ENCODE data around the gene GALNT14. TPM values are rescaled to one million over a fixed set of nuclear protein-coding genes. Genes with fewer than 3 reads are reported as not detected.
A peak's percentile ranks its signal among the peaks of the same experiment; 100 is the strongest.
"Not testable (repeated sequence)": the region's sequence is repeated elsewhere in the genome, so short reads cannot be mapped to it uniquely, and the experiment has no call there.

The GALNT14 gene
- total and polyA plus RNA-seq, 5 donors from 2014 or later, result not detected

DNA sequence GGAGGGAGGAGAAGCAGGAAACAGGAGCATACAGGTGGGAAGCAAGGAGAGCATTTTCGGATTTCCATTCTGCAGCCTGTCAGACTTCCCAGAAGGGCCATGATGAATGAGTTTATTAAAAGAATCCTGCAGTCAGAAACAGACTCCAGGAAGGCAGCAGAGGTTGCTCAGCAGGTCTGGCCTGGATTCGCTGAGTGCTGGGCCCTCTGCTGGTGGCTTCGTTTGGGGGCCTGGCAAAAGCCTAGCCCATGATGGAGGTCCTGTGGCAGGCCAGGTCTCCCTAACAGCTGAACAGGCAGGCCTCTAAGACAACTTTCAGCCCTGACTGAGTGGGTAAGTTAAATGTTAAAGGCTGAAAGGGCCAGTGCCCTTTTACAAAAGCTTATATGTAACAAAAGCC is 222.8 kb downstream of the GALNT14 start:
- Histone ChIP-seq H3K4me3 (ENCODE audit: low read depth, low read length) (no peak overlapping the region), H3K9me3 (ENCODE audit: control insufficient read depth in 2 of 2, low read length in 2 of 2) (no peaks in the 10 kb centered on the region), H3K27me3 (ENCODE audit: control insufficient read depth, insufficient read depth, low read length) (no peaks in the 10 kb centered on the region), H3K4me1 (ENCODE audit: control insufficient read depth, insufficient read depth, low read length, poor library complexity, severe bottlenecking) (no peaks in the 10 kb centered on the region), H3K36me3 (ENCODE audit: control insufficient read depth, insufficient read depth, low read length) (no peaks in the 10 kb centered on the region), H3K27ac (ENCODE audit: insufficient read depth, low read length, poor library complexity, severe bottlenecking) (no peak overlapping the region)
- Mint-ChIP-seq H3K4me1 (no peaks in the 10 kb centered on the region), H3K27me3 (peaks cover 5% of the 10 kb centered on the region), H3K36me3 (no peaks in the 10 kb centered on the region), H3K4me3 (no peak overlapping the region), H3K27ac (no peak overlapping the region), H3K9me3 (peaks cover 0 to 2% (median 0%) of the 10 kb centered on the region in 7 donors)
- ATAC-seq (ENCODE audit: low read depth in 2 of 2) (no peak), DNase-seq (peak in 1 of 3 donors; percentile 9)

DNA sequence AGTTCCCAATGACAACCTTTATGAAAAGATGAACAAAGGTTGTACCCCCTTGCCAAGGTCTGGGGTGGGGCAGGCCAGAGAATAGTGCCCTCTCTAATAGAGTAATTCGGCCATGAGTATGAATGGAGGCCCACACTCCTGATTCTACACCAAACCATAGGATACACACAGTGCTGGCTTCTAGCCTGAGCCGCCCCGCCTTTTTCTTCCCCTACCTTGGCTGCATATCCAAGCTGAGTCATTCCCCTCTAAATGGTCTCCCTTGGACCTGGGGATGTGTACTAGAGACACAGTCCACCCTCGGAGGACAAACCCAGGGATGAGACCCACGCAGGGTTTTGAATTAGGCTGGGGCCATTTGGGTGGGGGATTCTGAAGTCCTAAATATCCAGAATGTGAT is 223.8 kb downstream of the GALNT14 start:
- Histone ChIP-seq H3K4me1 (ENCODE audit: control insufficient read depth, insufficient read depth, low read length, poor library complexity, severe bottlenecking) (no peaks in the 10 kb centered on the region), H3K27me3 (ENCODE audit: control insufficient read depth, insufficient read depth, low read length) (no peaks in the 10 kb centered on the region), H3K4me3 (ENCODE audit: low read depth, low read length) (no peak overlapping the region), H3K9me3 (ENCODE audit: control insufficient read depth in 2 of 2, low read length in 2 of 2) (no peaks in the 10 kb centered on the region), H3K36me3 (ENCODE audit: control insufficient read depth, insufficient read depth, low read length) (no peaks in the 10 kb centered on the region), H3K27ac (ENCODE audit: insufficient read depth, low read length, poor library complexity, severe bottlenecking) (no peak overlapping the region)
- Mint-ChIP-seq H3K27me3 (peaks cover 5% of the 10 kb centered on the region), H3K36me3 (no peaks in the 10 kb centered on the region), H3K4me1 (no peaks in the 10 kb centered on the region), H3K4me3 (no peak overlapping the region), H3K27ac (no peak overlapping the region), H3K9me3 (peaks cover 0 to 2% (median 0%) of the 10 kb centered on the region in 7 donors)
- no peak for ATAC-seq (ENCODE audit: low read depth in 2 of 2)
- DNase-seq, result no peak

DNA sequence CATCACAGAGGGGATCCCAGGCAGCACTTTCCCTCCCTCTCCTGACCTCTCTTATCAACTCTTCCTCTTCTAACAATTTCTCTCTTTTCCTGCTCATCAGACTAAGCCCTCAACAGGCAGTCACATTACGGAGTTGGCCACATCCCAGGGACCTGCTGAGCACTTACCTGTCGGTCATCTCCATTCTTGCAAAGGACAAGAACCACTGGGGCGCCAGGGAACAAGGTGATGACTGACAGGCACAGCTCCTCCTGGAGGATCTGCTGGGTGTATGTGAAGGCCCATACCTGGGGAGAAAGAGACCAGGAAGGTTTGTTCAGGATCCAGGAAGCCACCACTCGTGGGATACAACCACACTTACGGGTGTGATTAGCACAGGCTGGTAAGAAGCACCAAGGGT is 226.2 kb downstream of the GALNT14 start:
- H3K4me1 Mint-ChIP-seq, result no peaks in the 10 kb centered on the region
- no peaks in the 10 kb centered on the region for H3K27me3 ChIP-seq (ENCODE audit: control insufficient read depth, insufficient read depth, low read length)
- no peaks in the 10 kb centered on the region for H3K36me3 Mint-ChIP-seq
- ATAC-seq (ENCODE audit: low read depth in 2 of 2), result no peak
- H3K27me3 Mint-ChIP-seq, result peaks cover 5% of the 10 kb centered on the region
- H3K27ac Mint-ChIP-seq, result no peak overlapping the region
- no peaks in the 10 kb centered on the region for H3K36me3 ChIP-seq (ENCODE audit: control insufficient read depth, insufficient read depth, low read length)
- no peaks in the 10 kb centered on the region for H3K4me1 ChIP-seq (ENCODE audit: control insufficient read depth, insufficient read depth, low read length, poor library complexity, severe bottlenecking)
- no peaks in the 10 kb centered on the region for H3K9me3 ChIP-seq (ENCODE audit: control insufficient read depth in 2 of 2, low read length in 2 of 2)
- H3K4me3 Mint-ChIP-seq, result no peak overlapping the region
- H3K27ac ChIP-seq (ENCODE audit: insufficient read depth, low read length, poor library complexity, severe bottlenecking), result no peak overlapping the region
- no peak for DNase-seq
- H3K9me3 Mint-ChIP-seq, result peaks cover 0 to 2% (median 0%) of the 10 kb centered on the region in 7 donors
- no peak overlapping the region for H3K4me3 ChIP-seq (ENCODE audit: low read depth, low read length)

DNA sequence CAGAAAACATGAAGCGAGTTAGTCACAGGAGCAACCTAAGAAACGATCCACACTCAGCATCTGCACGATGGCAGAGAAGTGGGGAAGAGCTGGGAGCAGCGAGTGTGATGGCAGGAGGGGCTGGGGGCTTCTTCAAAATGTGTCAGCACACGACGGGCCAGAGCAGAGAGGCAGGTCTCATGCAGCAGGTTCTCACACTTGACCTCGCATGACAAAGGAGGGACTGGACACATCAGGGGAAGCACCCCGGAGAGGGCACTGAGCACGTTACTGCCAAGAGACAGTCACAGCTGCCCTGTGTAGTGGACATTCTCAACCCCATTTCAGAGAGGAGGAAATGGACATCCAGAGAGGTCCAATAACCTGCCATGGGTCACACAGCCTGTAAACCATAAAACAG is 226.9 kb downstream of the GALNT14 start:
- no peak overlapping the region for H3K4me3 Mint-ChIP-seq
- H3K4me1 Mint-ChIP-seq, result no peaks in the 10 kb centered on the region
- DNase-seq (no peak), ATAC-seq (ENCODE audit: low read depth in 2 of 2) (no peak)
- peaks cover 0 to 2% (median 0%) of the 10 kb centered on the region in 7 donors for H3K9me3 Mint-ChIP-seq
- Histone ChIP-seq H3K4me1 (ENCODE audit: control insufficient read depth, insufficient read depth, low read length, poor library complexity, severe bottlenecking) (no peaks in the 10 kb centered on the region), H3K9me3 (ENCODE audit: control insufficient read depth in 2 of 2, low read length in 2 of 2) (no peaks in the 10 kb centered on the region), H3K27me3 (ENCODE audit: control insufficient read depth, insufficient read depth, low read length) (no peaks in the 10 kb centered on the region), H3K36me3 (ENCODE audit: control insufficient read depth, insufficient read depth, low read length) (no peaks in the 10 kb centered on the region), H3K4me3 (ENCODE audit: low read depth, low read length) (no peak overlapping the region), H3K27ac (ENCODE audit: insufficient read depth, low read length, poor library complexity, severe bottlenecking) (no peak overlapping the region)
- peaks cover 5% of the 10 kb centered on the region for H3K27me3 Mint-ChIP-seq
- no peaks in the 10 kb centered on the region for H3K36me3 Mint-ChIP-seq
- no peak overlapping the region for H3K27ac Mint-ChIP-seq

DNA sequence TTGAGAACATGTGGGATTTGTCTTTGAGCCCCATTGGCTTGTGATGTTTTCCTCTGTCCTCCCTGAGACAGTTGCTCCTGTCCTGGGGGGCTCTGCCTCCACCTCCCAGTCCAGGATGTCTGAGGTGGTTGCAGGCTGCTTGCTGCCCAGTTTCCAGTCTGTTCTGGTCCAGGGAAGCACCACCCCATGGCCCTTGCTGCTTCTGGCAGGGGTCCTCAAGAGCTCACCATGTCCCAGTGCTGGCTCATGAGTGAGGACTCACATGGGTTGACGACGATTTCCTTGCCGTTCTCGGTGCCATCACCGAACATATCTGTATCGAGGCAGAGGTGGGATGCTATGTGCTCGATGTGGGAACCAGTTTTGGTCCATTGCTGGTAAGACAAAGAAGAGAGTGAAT is 227.6 kb downstream of the GALNT14 start:
- Histone ChIP-seq H3K27me3 (ENCODE audit: control insufficient read depth, insufficient read depth, low read length) (no peaks in the 10 kb centered on the region), H3K4me3 (ENCODE audit: low read depth, low read length) (no peak overlapping the region), H3K27ac (ENCODE audit: insufficient read depth, low read length, poor library complexity, severe bottlenecking) (no peak overlapping the region), H3K4me1 (ENCODE audit: control insufficient read depth, insufficient read depth, low read length, poor library complexity, severe bottlenecking) (no peaks in the 10 kb centered on the region), H3K36me3 (ENCODE audit: control insufficient read depth, insufficient read depth, low read length) (no peaks in the 10 kb centered on the region), H3K9me3 (ENCODE audit: control insufficient read depth in 2 of 2, low read length in 2 of 2) (no peaks in the 10 kb centered on the region)
- DNase-seq (no peak), ATAC-seq (ENCODE audit: low read depth in 2 of 2) (no peak)
- Mint-ChIP-seq H3K4me3 (no peak overlapping the region), H3K9me3 (peaks cover 0 to 2% (median 0%) of the 10 kb centered on the region in 7 donors), H3K27ac (no peak overlapping the region), H3K27me3 (peaks cover 5% of the 10 kb centered on the region), H3K4me1 (no peaks in the 10 kb centered on the region), H3K36me3 (no peaks in the 10 kb centered on the region)

GRCh38 chr2:30904437-30904836 is 233.8 kb downstream of the GALNT14 start:
- not testable (repeated sequence) for H3K4me1 ChIP-seq (ENCODE audit: control insufficient read depth, insufficient read depth, low read length, poor library complexity, severe bottlenecking); H3K27ac ChIP-seq (ENCODE audit: insufficient read depth, low read length, poor library complexity, severe bottlenecking); H3K27me3 ChIP-seq (ENCODE audit: control insufficient read depth, insufficient read depth, low read length); H3K4me3 Mint-ChIP-seq; ATAC-seq (ENCODE audit: low read depth in 2 of 2); H3K4me1 Mint-ChIP-seq; H3K36me3 Mint-ChIP-seq; H3K9me3 ChIP-seq (ENCODE audit: control insufficient read depth in 2 of 2, low read length in 2 of 2); H3K27ac Mint-ChIP-seq; H3K9me3 Mint-ChIP-seq; H3K4me3 ChIP-seq (ENCODE audit: low read depth, low read length); H3K36me3 ChIP-seq (ENCODE audit: control insufficient read depth, insufficient read depth, low read length); H3K27me3 Mint-ChIP-seq; DNase-seq

DNA sequence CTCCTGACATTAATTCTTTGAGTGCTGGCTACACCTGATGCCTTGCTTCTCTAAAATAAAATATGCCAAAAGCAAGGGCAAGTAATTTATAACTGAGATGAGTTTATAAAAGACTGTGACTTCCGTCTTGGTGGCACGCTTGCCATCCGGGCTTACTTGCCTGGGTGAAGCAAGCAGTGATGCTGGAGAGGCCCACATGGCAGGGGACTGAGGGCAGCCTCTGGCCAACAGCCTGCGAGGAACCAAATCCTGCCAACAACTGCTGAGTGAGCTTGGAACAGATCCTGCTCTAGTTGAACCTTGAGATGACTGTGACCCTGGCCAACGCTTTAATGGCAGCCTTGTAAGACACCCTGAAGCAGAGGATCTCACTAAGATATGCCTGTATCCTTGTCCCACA is 234.9 kb downstream of the GALNT14 start:
- ATAC-seq (ENCODE audit: low read depth in 2 of 2) (no peak), DNase-seq (no peak)
- no peak overlapping the region for H3K4me3 ChIP-seq (ENCODE audit: low read depth, low read length)
- H3K36me3 ChIP-seq (ENCODE audit: control insufficient read depth, insufficient read depth, low read length), result no peaks in the 10 kb centered on the region
- no peak overlapping the region for H3K27ac Mint-ChIP-seq
- H3K9me3 Mint-ChIP-seq, result peaks cover 0 to 1% (median 0%) of the 10 kb centered on the region in 7 donors
- H3K9me3 ChIP-seq (ENCODE audit: control insufficient read depth in 2 of 2, low read length in 2 of 2), result no peaks in the 10 kb centered on the region
- H3K27me3 ChIP-seq (ENCODE audit: control insufficient read depth, insufficient read depth, low read length), result peaks cover 5% of the 10 kb centered on the region
- no peaks in the 10 kb centered on the region for H3K4me1 Mint-ChIP-seq
- no peaks in the 10 kb centered on the region for H3K27me3 Mint-ChIP-seq
- no peaks in the 10 kb centered on the region for H3K4me1 ChIP-seq (ENCODE audit: control insufficient read depth, insufficient read depth, low read length, poor library complexity, severe bottlenecking)
- no peak overlapping the region for H3K4me3 Mint-ChIP-seq
- H3K36me3 Mint-ChIP-seq, result no peaks in the 10 kb centered on the region
- no peak overlapping the region for H3K27ac ChIP-seq (ENCODE audit: insufficient read depth, low read length, poor library complexity, severe bottlenecking)

DNA sequence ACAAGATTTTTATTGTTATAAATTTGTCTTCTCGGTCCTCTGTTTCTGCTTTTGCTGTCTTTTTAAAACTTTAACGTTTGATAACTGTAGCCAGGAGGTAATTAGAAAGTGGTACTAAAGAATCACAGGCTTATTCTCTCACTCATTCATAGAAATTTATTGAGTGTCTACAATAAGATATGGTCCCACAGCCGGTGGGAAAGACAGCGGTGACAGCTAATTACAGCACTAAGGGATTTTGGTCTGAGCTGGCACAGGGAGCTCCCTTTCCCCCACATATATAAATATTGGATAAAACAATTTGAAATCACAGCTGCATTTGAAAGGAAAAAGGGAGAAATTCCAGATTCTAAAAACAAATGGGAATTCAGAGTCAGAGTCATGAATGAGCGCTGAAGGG is 237.9 kb downstream of the GALNT14 start:
- Histone ChIP-seq H3K27ac (ENCODE audit: insufficient read depth, low read length, poor library complexity, severe bottlenecking) (no peak overlapping the region), H3K4me3 (ENCODE audit: low read depth, low read length) (no peak overlapping the region), H3K4me1 (ENCODE audit: control insufficient read depth, insufficient read depth, low read length, poor library complexity, severe bottlenecking) (no peaks in the 10 kb centered on the region), H3K36me3 (ENCODE audit: control insufficient read depth, insufficient read depth, low read length) (no peaks in the 10 kb centered on the region), H3K27me3 (ENCODE audit: control insufficient read depth, insufficient read depth, low read length) (peaks cover 5% of the 10 kb centered on the region), H3K9me3 (ENCODE audit: control insufficient read depth in 2 of 2, low read length in 2 of 2) (no peaks in the 10 kb centered on the region)
- DNase-seq (no peak), ATAC-seq (ENCODE audit: low read depth in 2 of 2) (no peak)
- Mint-ChIP-seq H3K4me3 (no peak overlapping the region), H3K27me3 (no peaks in the 10 kb centered on the region), H3K9me3 (peaks cover 0 to 4% (median 0%) of the 10 kb centered on the region in 7 donors), H3K36me3 (no peaks in the 10 kb centered on the region), H3K27ac (no peak overlapping the region), H3K4me1 (no peaks in the 10 kb centered on the region)
